ENCODE results near the gene HIF1AN.

GRCh38 chr10:100504096-100504495, 31.6 kb upstream of the HIF1AN start:
- TF ChIP-seq CTCF (IDR thresholded peaks at IDR 0.05; ENCODE audit: insufficient read depth, low read length) (no peak), POLR2AphosphoS5 (IDR thresholded peaks at IDR 0.05; ENCODE audit: low read depth) (no peak)

All from HL-60 (cell line).